SIG-M5 treated with dmso at 0.1 percent for 504 hours (cell line): ENCODE data around the gene STX7.
A peak's percentile ranks its signal among the peaks of the same experiment; 100 is the strongest.
"Not testable (repeated sequence)": the region's sequence is repeated elsewhere in the genome, so short reads cannot be mapped to it uniquely, and the experiment has no call there.

Experiments used
- DNase-seq: peaks from one replicate; lab custom pipeline; 2025; ENCODE audit not compliant: unreplicated experiment; lab: John Stamatoyannopoulos, UW

Gene STX7, protein sequence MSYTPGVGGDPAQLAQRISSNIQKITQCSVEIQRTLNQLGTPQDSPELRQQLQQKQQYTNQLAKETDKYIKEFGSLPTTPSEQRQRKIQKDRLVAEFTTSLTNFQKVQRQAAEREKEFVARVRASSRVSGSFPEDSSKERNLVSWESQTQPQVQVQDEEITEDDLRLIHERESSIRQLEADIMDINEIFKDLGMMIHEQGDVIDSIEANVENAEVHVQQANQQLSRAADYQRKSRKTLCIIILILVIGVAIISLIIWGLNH

DNA sequence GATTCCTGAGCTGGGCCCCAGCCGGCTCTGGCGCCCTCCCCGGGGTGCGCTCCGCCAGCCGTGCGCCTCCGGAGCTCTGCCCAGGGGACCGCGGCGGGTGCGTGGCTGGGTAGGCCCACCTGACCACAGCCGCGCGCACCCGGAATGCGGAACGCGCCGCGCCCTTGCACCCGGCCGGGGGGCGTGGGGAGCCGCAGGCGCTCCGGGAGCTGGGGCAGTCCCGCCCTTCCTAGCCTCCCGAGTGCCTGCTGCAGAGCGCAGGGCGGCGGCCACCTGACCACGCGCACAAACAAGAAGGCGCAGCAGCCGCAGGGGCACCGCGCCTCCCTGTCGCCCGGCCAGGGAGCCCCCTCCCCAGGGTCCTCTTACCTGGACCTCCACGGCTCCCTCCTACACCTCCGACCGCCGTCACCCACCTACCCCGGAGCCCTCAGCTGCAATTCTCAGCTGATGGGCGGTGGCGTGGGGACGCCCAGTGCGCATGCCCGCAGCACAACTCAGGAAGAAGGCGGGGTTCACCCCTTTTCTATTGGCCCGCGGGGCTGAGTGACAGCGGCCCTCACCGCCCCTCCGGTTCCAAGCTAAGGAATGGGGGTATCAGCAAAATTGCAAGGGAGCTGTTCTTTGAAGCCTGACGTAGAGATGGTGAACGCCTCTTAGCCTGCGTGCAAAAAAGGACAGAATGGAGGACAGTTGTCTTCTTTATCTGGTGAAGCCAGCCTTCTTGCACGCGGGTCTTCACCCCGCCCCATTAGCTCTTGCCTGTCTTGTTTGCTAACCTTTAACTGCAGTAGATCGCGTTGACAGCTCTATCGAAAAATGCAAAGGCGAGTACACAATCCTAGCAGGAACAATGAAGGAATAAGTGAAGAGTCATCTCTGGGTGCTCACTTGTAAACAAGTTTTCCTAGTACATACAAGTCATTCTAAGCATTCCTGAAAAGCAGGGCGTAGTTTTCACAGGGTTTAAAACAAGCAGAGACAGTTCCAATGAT, at the start of gene STX7:
STX7 (minus strand) TSS at position 479 of the 995 bp plus-strand sequence. CDS start 9,586 bp downstream, outside the sequence.
- peak; percentile 79 for DNase-seq

DNA sequence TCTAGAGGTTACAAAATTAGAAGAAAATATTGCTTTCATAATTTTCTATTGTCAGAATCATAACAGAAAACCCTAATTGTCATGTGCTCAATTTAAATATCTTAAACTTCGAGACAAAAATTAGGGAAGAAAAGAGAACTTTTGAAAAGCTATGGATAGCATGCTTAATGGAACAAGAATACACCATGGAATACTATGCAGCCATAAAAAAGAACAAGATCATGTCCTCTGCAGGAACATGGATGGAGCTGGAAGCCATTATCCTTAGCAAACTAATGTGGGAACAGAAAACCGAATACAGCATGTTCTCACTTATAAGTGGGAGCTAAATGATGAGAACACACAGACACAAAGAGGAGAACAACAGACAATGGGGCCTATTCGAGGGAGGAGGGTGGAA, 47.2 kb upstream of the STX7 start:
- DNase-seq: not testable (repeated sequence)

DNA sequence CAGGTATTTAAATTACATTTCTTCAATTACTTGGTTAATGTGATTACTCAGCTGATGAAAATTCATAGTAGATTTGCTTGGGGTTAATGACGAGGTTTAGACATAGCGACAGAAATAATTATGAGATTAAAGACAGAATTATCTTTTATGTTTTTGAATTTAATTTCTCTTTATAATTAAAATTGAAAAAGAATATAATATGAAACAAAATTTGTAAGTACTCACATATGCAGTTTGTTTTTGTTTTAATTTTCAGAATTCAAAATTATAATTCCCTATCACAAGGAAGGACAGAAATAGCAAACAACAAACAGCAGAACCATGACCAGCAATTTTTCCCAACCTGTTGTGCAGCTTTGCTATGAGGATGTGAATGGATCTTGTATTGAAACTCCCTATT, 39.5 kb upstream of the STX7 start, which contains the start of gene TAAR8:
TAAR8 (plus strand) TSS at position 301 of the 400 bp plus-strand sequence; CDS start at position 322, 21 bp downstream.
- no peak for DNase-seq

DNA sequence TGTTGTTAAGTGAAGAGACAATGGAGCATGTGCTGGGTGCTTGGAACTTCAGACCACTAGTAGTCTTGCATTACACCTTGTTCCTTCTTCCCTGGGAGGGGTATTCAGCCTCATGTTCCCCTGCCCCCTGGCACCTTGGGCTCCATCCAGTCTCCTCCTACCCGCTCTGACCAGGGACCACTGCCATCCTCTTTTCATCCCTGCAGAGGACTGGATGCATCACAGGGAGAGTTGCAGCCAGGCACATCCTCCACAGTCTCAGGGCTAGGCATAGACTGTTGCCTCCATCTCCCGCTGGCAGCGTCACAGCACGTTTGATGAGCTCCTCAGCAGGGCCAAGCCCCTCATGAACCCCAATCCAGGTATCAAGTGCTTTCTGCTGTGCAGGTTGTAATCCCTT, 38.3 kb upstream of the STX7 start:
- no peak for DNase-seq

DNA sequence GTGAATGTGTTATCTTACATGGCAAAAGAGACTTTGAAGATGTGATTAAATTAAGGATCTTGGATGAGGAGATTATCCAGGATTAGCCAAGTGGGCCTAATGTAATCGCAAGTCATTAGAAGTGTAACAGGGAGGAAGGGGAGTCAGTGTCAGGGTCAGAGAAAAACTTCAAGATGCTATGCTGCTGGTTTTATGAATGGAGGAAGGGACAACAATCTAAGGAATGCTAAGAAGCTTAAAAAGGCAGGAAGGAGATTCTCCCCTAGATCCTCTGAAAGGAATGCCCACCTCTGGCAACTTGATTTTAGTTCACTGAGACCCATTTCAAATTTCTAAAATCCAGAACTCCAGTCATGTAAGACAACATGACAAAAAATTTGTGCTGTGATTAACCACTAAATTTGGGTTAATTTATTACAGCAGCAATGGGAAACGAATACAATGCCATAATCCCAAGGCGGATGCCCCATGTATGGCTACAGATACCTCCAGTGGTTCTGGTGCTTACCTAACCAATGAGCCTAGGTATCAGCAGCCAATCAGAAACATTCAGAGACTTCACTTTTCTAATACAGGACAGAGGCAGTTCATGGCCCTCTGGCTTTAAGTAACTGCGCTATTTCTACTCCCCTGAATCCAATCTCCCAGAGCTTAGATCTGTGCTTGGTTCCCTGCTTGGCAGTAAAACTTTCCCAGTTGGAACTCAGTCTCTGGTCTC, 36.0 kb upstream of the STX7 start:
- DNase-seq: no peak

DNA sequence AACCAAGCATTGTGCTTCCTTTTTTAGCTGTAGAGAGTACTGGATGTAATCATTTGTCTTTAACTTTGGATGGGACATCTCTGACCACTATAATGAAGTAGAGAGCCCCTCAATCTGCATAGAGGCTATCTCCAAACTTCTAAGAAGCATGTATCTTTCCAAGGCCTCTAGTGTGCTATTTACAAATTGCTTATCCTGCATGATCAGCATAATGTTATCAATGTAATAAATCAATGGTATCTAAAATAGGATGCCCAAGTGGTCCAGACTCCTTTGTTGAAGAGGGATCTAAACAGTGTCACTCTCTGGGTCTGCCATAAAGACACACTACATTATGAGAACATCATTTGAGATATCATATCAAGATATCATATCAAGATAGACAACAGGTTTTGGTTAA, 31.9 kb upstream of the STX7 start:
- no peak for DNase-seq

DNA sequence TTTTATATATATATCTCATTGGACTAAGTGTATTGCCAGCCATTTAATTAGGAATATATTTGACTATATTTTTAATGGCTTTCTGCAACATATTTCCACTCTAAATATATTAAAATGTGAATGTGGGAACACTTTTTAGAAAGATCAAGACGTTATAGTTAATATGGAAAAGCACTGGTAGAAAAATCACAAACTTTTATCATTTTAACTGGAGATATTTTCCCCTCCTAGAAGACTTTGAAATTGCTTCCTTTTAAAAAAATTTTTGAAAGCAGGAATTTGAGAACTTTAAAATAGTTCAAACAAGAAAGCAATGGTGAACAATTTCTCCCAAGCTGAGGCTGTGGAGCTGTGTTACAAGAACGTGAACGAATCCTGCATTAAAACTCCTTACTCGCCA, 25.1 kb upstream of the STX7 start, which contains the start of gene TAAR9:
TAAR9 (plus strand) TSS at position 301 of the 400 bp plus-strand sequence; CDS start at position 314, 13 bp downstream.
- DNase-seq: no peak

DNA sequence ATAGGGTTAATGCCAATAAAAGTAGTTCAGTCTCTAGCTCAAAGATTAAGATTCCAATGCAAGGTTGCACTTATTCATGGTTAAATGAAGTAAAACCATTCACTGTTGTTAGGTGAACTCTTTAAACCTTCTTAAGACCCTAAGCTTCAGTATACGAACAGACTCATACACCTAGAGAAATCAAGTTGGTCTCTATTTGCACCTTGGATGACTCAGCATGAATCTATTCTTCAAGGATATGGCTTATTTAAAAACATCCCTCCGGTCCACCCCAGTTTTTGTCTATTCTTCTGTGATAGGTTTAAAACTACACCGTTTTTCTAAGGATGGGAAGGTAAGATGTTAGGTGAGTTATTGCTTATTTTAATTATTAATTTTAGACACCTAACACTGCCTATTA, 24.2 kb upstream of the STX7 start:
- DNase-seq: no peak

DNA sequence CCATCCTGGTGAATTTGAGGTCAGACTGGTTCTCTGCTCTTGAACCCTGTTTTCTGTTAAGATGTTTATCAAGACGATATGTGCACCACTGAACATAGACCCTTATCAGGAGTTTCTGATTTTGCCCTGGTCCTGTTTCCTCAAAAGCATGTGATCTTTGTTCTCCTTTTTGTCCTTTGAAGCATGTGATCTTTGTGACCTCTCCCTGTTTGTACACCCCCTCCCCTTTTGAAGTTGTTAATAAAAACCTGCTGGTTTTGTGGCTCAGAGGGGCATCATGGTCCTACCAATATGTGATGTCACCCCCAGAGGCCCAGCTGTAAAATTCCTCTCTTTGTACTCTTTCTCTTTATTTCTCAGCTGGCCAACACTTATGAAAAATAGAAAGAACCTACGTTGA, 21.6 kb upstream of the STX7 start:
- not testable (repeated sequence) for DNase-seq

DNA sequence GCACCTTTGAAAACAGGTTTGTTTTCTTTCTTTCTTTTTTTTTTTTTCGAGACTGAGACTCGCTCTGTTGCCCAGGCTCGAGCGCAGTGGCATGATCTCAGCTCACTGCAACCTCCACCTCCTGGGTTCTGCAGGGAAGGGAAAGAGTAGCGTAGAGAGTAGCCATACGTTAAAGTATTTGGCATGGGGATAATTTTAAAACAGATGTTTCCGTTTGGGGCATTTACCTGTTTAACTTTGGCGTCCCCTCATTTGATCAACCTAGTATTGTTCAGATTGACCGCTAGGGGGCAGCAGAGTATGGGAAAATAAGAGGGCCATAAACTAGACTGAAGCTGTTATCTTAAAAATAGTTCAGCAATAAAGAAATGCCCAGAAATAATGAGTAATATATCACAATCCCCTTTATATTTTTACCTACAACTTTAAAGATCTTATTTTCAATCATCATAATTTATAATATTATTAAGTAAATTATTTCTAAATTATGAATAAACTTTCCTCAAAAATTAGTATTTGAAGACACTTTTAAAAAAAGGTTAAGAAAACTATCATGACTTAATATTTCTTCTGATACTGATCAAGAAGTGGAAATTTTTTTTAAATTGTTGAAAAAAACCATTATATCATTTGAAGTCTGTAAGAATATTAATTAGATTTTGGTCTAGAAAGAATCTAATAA, 17.5 kb upstream of the STX7 start:
- peak; percentile 59 for DNase-seq

DNA sequence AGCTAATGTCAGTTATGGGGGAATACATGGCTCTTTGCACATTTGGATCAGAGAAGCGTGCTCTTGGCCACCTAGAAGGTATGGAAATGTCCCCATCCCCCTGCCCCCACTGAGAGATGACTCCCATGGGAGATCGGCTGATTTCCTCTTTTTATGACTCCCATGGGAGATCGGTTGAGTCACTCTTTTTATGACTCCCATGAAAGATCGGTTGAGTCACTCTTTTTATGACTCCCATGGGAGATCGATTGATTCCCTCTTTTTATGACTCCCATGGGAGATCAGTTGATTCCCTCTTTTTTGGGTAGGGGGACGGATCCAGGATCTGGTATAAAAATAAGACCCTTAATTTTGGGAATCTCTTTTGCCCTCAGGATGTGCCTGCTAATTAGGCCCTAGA, 14.9 kb upstream of the STX7 start:
- no peak for DNase-seq

DNA sequence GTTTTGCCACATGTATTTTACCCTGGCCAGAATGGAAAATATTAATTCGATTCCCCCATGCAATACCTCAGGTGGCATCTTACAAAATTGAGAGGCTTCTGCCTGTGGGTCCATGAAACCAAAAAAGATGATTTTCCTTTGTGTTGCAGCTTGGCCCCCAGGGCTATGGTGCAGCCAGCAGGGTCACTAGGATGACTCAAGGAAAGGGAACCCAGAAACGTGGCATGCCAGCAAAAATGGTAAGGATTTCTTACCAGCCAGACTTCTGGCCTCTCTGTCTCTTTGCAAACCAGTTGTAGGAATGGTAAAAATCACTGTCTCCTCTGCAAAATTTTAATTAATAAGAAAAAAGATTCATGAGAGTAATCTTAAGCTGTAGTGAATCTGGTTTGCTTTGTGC, 13.5 kb upstream of the STX7 start:
- DNase-seq: no peak

DNA sequence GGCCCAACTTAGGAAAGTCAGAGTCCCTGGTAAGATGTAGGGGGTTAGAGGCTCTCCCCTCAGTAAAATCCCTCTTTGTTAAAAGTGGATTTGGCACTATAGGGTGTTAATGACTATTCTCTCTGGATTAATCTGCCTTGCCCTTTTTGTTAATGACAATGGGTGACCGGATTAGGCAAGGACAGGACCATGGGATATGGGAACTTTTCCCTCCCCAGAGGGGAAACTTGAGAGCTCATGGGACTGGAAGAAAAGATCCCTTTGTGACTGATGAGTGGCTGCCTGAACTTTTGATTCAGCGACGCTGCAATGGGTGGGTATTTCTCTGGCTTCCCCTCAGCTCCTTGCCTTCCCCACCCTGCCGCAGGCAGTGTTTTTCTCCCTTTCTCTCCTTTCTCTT, 12.9 kb upstream of the STX7 start:
- DNase-seq: no peak

DNA sequence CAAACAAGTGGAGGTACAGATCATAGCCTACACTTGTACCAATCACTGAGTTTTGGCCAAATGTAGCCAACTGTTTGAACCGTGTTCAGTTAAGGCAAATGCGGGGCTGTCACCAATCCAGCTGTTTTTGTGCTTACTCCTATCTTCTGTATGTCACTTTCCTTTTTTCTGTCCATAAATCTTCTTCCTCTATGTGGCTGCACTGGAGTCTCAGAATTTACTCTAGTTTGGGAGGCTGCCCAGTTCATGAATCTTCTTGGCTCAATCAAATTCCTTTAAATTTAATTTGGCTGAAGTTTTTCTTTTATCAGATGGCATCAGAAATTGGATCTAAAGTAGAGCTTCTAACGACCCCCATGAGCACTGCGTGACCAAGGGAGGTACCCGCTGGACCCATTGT, 11.7 kb upstream of the STX7 start:
- no peak for DNase-seq

DNA sequence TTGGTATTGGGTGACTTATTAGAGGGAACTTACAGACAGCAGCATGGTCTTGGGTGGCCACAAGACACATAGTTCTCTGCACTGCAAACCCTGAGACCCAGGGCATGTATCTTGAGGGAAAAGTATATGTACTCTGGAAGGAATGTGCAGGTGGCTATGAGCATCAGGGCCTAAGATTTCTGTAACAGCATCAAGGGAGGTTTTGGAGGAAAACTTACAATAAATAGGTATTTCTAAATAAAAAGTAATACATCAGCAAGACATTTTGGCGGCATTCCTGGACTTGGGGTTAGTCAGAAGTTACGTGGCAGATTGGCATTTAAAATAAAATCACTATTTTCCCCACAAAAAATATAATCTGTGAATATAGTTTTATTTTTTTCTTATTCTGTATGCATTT, 8.0 kb upstream of the STX7 start:
- DNase-seq: no peak

DNA sequence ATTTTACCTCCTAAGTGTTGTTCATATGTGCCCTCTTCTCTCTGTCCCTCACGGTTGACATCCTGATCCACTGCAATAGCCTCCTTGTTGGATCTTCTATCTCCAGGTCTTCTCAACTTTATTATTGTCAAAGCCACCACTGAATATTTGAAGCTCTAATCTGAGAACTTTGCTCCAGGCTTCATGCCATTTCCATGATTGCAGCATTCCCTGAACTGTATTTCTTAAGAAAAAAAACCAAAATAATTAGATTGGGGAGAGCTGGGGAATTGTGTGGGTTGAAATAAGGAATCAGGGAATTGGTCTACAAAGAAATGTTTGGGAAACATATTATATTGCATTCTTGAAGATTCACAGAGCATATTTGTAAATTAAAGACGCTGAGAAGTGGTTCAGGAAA, 2.5 kb upstream of the STX7 start:
- no peak for DNase-seq

DNA sequence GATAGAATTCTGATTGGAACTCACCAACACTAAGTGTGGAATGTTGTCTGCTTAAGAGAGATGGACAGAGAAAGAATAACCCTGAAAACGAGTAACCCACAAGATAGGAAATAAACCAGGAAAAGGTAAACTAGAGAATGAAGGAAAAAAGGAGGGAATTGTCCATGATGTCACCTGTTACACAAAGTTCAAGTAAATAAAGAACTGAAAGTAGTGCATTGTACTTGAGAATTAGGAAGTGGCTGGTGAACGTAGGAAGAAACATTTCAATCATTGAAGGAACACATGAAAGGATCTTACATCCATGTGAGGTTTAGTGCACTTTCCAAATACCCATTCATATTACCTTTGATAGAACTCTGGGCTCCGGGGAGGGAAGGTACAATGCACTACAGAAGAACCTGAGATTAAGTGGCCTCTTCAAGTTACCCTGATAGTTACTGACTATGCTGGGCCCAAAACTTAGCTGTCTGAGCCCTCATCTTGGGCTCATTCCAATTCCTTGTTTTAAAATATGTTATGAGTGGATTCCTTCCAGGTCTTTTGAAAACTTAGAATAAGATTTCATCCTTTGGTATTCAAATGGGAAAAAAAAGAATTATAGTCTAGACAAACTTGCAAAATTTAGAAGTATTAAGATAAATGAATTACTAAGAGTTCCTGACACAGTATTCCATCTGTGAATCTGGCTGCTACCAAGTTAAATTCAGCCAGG, 1.1 kb upstream of the STX7 start:
- peak; percentile 22 for DNase-seq

DNA sequence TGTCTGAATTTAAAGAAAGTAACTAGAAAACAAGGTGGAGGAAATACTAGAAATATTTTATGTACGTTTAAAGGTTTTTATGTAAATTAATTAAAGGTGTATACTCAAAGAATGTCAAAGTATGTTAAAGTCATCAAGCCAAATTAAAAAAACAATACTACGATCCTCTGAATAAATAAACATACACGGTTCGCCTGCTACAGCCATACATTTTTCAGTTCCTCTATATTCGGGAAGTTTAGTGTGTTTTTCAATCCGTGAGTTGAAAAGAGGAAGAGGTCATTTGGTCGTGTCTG, 626 bp downstream of the STX7 start:
- DNase-seq: peak; percentile 91

DNA sequence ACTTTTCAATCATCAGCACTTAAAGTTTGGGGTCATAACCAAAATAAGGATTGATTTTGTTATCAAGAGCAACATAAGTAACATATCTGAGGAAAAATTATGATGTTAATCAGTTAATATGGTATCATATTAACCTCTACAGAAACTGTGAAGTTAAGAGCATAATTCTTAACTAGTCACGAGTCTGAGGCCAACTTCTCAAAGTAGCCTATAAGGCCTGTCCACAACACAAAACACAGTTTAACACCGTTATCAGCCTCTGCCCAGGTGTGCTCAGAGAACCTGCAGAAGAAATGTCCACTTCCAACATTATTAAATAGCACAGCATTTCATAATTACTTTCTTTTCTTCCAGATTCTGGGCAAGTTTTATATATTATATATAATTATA, 1.1 kb downstream of the STX7 start:
- DNase-seq: no peak

DNA sequence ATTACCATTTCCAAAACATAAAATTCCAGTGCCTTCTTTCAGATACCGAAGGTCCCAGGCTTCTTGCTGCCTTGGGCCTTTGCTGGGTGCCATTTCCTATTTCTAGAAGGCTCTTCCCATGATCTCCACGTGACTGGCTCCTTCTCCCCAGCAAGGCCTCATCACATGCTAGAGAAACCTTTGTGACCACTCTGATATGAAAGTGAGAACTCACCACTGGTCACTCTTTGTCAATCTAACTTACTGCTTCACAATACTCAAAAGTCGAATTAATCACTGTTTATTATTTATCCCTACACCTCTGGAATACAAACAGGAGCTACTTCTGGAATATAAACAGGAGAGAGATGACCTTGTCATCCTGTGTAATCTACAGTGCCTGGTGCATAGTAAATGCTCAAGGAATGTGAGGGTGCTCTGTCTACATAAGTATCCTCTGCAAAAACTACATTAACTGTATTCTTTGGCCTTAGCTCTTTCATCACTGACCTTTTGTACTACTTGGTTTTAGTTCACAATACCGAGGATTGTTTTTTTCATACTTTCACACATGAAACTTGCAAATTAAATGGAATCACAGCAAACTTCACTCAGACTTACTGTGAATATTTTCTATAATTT, 1.6 kb downstream of the STX7 start:
- DNase-seq: no peak
